NCI-H2196 treated with DMSO at 0.1 percent for 48 hours (cell line): ENCODE measurements around the gene GEN1.
"Not testable (repeated sequence)": the region's sequence is repeated elsewhere in the genome, so short reads cannot be mapped to it uniquely, and the experiment has no call there.

Source experiments
- DNase-seq: peaks from one replicate; lab custom pipeline; 2025; ENCODE audit not compliant: unreplicated experiment; lab: John Stamatoyannopoulos, UW

The GEN1 gene

GRCh38 chr2:17821535-17822444 is 67.9 kb downstream of the GEN1 start:
- no peak for DNase-seq

- no peak for DNase-seq
These were observed 68.6 kb downstream of the GEN1 start for GRCh38 chr2:17822445-17823117.

GRCh38 chr2:17823646-17824045 is 69.7 kb downstream of the GEN1 start:
- not testable (repeated sequence) for DNase-seq

- no peak for DNase-seq
These were observed 73.4 kb downstream of the GEN1 start for GRCh38 chr2:17827316-17827715.

- DNase-seq = no peak
These were observed 73.8 kb downstream of the GEN1 start for GRCh38 chr2:17827785-17828184.

- DNase-seq = peak; percentile 38
These were observed 76.4 kb downstream of the GEN1 start for GRCh38 chr2:17830053-17831034.

- DNase-seq = no peak
These were observed 81.6 kb downstream of the GEN1 start for GRCh38 chr2:17835516-17835915.
